Testis (tissue), 2 donors: ENCODE data around the gene PELI1.

Experiments
- POLR2A ChIP-seq: fragments of 450-650 bp; IDR thresholded peaks from one replicate; pipeline ENCODE4 v1.6.1; 2017; ENCODE audit warnings: antibody characterized with exemption, mild to moderate bottlenecking, moderate library complexity
- TF ChIP-seq, protein P1 (sequence below), 3 experiments: fragments of 450-650 bp in 2 of 3; fragments of 200-600 bp in 1 of 3; sonication (generic) in 1 of 3; IDR thresholded peaks; one replicate each; pipeline ENCODE4 v1.5.1; 2016 to 2019; ENCODE audit warnings: antibody characterized with exemption in 3 of 3, mild to moderate bottlenecking in 2 of 3, moderate library complexity in 1 of 3

DNA sequence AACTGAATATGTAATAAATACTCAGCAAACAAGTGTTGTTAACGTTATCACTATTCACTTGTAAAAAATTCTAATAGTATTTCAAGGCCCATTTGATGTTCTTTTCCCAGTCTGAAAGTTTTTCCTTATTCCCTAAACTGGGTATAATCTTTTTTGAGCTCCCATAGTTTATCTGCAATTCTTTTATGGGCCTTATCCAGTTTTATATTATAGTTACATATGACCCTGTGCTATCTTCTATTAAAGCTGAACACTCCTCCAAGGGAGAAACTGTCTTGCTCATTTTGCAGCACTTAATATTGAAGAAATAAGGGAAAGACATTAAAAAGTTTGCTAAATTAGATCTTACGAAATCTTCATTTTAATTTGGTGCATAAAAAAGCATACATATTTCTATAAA, 13.9 kb downstream of the PELI1 start:
- TF ChIP-seq, protein P1, sequence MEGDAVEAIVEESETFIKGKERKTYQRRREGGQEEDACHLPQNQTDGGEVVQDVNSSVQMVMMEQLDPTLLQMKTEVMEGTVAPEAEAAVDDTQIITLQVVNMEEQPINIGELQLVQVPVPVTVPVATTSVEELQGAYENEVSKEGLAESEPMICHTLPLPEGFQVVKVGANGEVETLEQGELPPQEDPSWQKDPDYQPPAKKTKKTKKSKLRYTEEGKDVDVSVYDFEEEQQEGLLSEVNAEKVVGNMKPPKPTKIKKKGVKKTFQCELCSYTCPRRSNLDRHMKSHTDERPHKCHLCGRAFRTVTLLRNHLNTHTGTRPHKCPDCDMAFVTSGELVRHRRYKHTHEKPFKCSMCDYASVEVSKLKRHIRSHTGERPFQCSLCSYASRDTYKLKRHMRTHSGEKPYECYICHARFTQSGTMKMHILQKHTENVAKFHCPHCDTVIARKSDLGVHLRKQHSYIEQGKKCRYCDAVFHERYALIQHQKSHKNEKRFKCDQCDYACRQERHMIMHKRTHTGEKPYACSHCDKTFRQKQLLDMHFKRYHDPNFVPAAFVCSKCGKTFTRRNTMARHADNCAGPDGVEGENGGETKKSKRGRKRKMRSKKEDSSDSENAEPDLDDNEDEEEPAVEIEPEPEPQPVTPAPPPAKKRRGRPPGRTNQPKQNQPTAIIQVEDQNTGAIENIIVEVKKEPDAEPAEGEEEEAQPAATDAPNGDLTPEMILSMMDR (IDR thresholded peaks at IDR 0.05) = no peak
- no peak for TF ChIP-seq POLR2A
